Type B pancreatic cell (in vitro differentiated cells): ENCODE results near the gene ACIN1. TPM values are rescaled to one million over a fixed set of nuclear protein-coding genes. Genes with fewer than 3 reads are reported as not detected.

Experiments used
- DNase-seq: peaks from one replicate; pipeline ENCODE4 v3.0.0; 2021; ENCODE audit warnings: mixed read lengths; ENCODE audit not compliant: unreplicated experiment; ENCODE audit errors: extremely low spot score
- H3K27ac Mint-ChIP-seq: 2 replicates; pipeline ENCODE4 v1.8.0; 2021; ENCODE audit warnings: mild to moderate bottlenecking, mixed read lengths
- H3K27me3 Mint-ChIP-seq: 2 replicates; pipeline ENCODE4 v1.8.0; 2021; ENCODE audit warnings: mixed read lengths
- H3K36me3 Mint-ChIP-seq: 2 replicates; pipeline ENCODE4 v1.8.0; 2021; ENCODE audit warnings: mixed read lengths
- H3K4me1 Mint-ChIP-seq: one replicate; pipeline ENCODE4 v1.8.0; 2021; ENCODE audit warnings: mixed read lengths; ENCODE audit not compliant: unreplicated experiment
- H3K4me3 Mint-ChIP-seq: 2 replicates; pipeline ENCODE4 v1.8.0; 2021; ENCODE audit warnings: mild to moderate bottlenecking, mixed read lengths
- H3K9me3 Mint-ChIP-seq: 2 replicates; pipeline ENCODE4 v1.8.0; 2021; ENCODE audit warnings: mixed read lengths
- total RNA-seq: library from RNA; stranded (reverse); gene quantifications from 2 replicates; pipeline ENCODE4 v1.2.1, GENCODE V29; 2021; ENCODE audit warnings: low replicate concordance
- TF ChIP-seq, protein P1 (sequence below): fragments of 200-600 bp; sonication (generic); conservative IDR thresholded peaks from 2 replicates; pipeline ENCODE4 v1.5.0; 2021; ENCODE audit warnings: antibody characterized with exemption, mild to moderate bottlenecking

ACIN1 gene
- total RNA-seq, 1 donor from 2014 or later: 342 TPM

DNA sequence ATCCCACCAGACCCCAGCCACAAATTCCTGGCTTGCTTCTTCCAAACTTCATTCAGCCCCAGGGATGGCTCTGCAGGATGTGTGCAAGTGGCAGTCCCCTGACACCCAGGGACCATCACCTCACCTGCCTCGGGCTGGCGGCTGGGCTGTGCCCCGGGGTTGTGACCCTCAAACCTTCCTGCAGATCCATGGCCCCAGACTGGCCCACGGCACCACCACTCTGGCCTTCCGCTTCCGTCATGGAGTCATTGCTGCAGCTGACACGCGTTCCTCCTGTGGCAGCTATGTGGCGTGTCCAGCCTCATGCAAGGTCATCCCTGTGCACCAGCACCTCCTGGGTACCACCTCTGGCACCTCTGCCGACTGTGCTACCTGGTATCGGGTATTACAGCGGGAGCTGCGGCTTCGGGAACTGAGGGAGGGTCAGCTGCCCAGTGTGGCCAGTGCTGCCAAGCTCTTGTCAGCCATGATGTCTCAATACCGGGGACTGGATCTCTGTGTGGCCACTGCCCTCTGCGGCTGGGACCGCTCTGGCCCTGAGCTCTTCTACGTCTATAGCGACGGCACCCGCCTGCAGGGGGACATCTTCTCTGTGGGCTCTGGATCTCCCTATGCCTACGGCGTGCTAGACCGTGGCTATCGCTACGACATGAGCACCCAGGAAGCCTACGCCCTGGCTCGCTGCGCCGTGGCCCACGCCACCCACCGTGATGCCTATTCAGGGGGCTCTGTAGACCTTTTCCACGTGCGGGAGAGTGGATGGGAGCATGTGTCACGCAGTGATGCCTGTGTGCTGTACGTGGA, 52.6 kb downstream of the ACIN1 start, which contains the start of gene PSMB11:
TSS of gene PSMB11 (plus strand) at position 51 of the 804 bp plus-strand sequence. CDS start at position 65, 14 bp downstream.
- no peak within 1 kb of the TSS for H3K27ac Mint-ChIP-seq
- no peaks in the 10 kb centered on the region for H3K9me3 Mint-ChIP-seq
- peaks cover 5% of the 10 kb centered on the region for H3K4me1 Mint-ChIP-seq
- H3K36me3 Mint-ChIP-seq: peaks cover 2% of the 10 kb centered on the region
- H3K27me3 Mint-ChIP-seq: peaks cover 7% of the 10 kb centered on the region
- no peak within 1 kb of the TSS for H3K4me3 Mint-ChIP-seq
- DNase-seq: no peak
- TF ChIP-seq, protein P1, sequence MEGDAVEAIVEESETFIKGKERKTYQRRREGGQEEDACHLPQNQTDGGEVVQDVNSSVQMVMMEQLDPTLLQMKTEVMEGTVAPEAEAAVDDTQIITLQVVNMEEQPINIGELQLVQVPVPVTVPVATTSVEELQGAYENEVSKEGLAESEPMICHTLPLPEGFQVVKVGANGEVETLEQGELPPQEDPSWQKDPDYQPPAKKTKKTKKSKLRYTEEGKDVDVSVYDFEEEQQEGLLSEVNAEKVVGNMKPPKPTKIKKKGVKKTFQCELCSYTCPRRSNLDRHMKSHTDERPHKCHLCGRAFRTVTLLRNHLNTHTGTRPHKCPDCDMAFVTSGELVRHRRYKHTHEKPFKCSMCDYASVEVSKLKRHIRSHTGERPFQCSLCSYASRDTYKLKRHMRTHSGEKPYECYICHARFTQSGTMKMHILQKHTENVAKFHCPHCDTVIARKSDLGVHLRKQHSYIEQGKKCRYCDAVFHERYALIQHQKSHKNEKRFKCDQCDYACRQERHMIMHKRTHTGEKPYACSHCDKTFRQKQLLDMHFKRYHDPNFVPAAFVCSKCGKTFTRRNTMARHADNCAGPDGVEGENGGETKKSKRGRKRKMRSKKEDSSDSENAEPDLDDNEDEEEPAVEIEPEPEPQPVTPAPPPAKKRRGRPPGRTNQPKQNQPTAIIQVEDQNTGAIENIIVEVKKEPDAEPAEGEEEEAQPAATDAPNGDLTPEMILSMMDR: no peak

DNA sequence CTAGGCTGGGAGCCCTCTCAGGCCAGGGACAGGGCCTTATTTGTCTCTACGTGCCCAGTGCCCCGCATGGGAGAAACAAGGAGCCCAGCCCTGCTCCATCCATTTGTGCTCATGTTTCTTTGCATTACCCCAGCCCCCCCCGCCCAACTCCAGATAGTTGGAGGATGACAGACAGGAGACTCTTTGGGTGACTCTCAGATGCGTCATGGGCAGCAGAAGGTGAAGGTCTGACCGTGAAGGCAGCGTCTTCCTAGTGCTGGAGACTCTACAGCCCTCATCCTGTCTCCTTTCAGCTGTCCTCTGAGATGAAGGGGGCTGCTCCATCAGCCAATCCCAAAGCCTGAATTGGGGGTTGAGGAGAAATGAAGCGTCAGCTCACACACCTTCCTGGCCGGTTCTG, 53.2 kb downstream of the ACIN1 start:
- Mint-ChIP-seq H3K4me3 (no peak overlapping the region), H3K4me1 (peaks cover 5% of the 10 kb centered on the region), H3K9me3 (no peaks in the 10 kb centered on the region), H3K27me3 (peaks cover 7% of the 10 kb centered on the region), H3K36me3 (no peaks in the 10 kb centered on the region), H3K27ac (no peak overlapping the region)
- DNase-seq: no peak
- TF ChIP-seq, protein P1: no peak

DNA sequence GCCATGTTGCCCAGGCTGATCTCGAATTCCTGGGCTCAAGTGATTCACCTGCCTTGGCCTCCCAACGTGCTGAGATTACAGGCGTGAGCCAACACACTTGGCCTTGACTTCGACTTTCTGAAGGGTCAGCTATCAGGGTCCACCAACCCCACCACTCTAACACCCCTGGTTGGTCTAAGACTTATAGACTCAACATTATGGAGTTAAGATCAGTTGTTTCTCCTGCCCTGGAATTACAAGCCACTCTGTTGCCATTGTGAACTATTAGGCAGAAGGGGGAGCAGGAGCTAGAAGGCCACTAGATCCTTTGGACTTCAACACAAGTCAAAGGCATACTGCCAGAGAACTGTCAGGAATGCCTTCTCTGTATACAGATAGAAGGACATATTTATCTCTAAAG, 54.8 kb downstream of the ACIN1 start:
- H3K9me3 Mint-ChIP-seq: no peaks in the 10 kb centered on the region
- peaks cover 13% of the 10 kb centered on the region for H3K4me1 Mint-ChIP-seq
- no peaks in the 10 kb centered on the region for H3K36me3 Mint-ChIP-seq

DNA sequence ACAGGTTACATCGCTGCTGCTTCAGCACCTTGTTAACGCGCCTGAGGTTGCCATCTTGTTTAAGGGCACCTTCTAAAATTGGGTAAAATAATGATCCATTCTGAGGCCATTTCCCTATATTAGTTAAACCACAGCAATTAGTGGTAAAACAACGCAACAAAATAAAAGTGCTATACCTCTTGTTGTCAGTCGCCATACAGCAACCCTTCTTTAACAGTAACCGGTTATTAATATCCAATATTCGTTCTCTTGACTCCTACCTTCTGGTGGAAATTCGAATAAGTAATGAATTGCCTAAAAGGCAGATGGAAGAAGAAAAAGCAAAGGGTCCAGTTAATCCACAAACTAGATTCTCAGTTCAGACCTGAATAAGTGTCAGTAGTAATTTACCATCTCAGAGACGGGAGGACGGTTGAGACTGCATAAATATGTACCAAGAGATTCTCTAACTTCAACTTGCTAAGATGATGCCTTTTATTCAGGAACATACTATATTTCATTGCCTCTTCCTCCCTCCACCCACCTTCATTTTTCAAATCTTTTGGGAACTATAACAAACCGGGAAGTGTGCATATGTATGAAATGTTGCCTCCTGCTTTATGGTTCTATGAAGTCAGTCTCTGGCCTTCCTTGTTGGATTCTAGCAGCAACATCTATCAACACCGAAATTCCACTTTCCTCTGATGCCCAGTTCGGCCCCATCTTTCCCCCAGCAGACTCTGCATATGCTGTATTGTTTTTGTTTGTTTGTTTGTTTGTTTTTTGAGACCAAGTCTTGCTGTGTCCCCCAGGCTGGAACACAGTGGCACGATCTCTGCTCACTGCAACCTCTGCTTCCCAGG, 59.4 kb downstream of the ACIN1 start:
- peak overlapping the region; percentile 97 for H3K27ac Mint-ChIP-seq
- no peak for DNase-seq

More for the DNA sequence above, 54.8 kb downstream of the ACIN1 start:
- DNase-seq: no peak
- H3K4me3 Mint-ChIP-seq: no peak overlapping the region
- no peak overlapping the region for H3K27ac Mint-ChIP-seq
- TF ChIP-seq, protein P1: no peak
- H3K27me3 Mint-ChIP-seq: peaks cover 7% of the 10 kb centered on the region

More for the DNA sequence above, 59.4 kb downstream of the ACIN1 start:
- TF ChIP-seq, protein P1: peak; percentile 10
- Mint-ChIP-seq H3K36me3 (peaks cover 16% of the 10 kb centered on the region), H3K27me3 (no peaks in the 10 kb centered on the region), H3K4me3 (peak overlapping the region; percentile 92), H3K4me1 (peaks cover 18% of the 10 kb centered on the region), H3K9me3 (no peaks in the 10 kb centered on the region)
